WTC11 (cell line): Measurements from ENCODE around the gene ZFR2.

Source experiments
- CDX4 ChIP-seq: fragments of 250-450 bp; sonication (Bioruptor Pico); IDR thresholded peaks from 2 replicates; pipeline ENCODE4 v1.9.0; 2021; ENCODE audit warnings: moderate library complexity, mild to moderate bottlenecking, inconsistent platforms, borderline replicate concordance
- CREM ChIP-seq: sonication (generic); formaldehyde crosslinking; IDR thresholded peaks from 2 replicates; pipeline ENCODE4 v1.8.1; 2022; ENCODE audit warnings: mild to moderate bottlenecking, missing genetic modification reagents, moderate library complexity
- CTCF ChIP-seq: fragments of 200-600 bp; IDR thresholded peaks from 2 replicates; pipeline ENCODE4 v1.8.0; 2022; ENCODE audit warnings: antibody characterized with exemption
- ETV6 ChIP-seq: sonication (generic); formaldehyde crosslinking; IDR thresholded peaks from 2 replicates; pipeline ENCODE4 v1.8.1; 2022; ENCODE audit warnings: mild to moderate bottlenecking, missing genetic modification reagents
- IRF2 ChIP-seq: sonication (generic); formaldehyde crosslinking; IDR thresholded peaks from 2 replicates; pipeline ENCODE4 v1.8.0; 2022; ENCODE audit warnings: low read depth, missing genetic modification reagents, borderline replicate concordance
- KAT7 ChIP-seq: sonication (generic); formaldehyde crosslinking; IDR thresholded peaks from 2 replicates; pipeline ENCODE4 v1.8.1; 2023; ENCODE audit warnings: missing genetic modification reagents, mild to moderate bottlenecking, borderline replicate concordance
- MAX ChIP-seq: sonication (generic); formaldehyde crosslinking; IDR thresholded peaks from 2 replicates; pipeline ENCODE4 v1.8.0; 2022; ENCODE audit warnings: mild to moderate bottlenecking, missing genetic modification reagents
- MLX ChIP-seq: sonication (generic); formaldehyde crosslinking; IDR thresholded peaks from 2 replicates; pipeline ENCODE4 v1.8.1; 2023; ENCODE audit warnings: mild to moderate bottlenecking, missing genetic modification reagents, moderate library complexity
- NR1H2 ChIP-seq: sonication (generic); formaldehyde crosslinking; IDR thresholded peaks from 2 replicates; pipeline ENCODE4 v1.9.0; 2021; ENCODE audit warnings: mild to moderate bottlenecking, moderate library complexity, missing genetic modification reagents
- RORB ChIP-seq: fragments of 250-450 bp; sonication (Bioruptor Pico); IDR thresholded peaks from 2 replicates; pipeline ENCODE4 v1.9.0; 2021; ENCODE audit warnings: mild to moderate bottlenecking
- SP1 ChIP-seq: sonication (generic); formaldehyde crosslinking; conservative IDR thresholded peaks from 2 replicates; pipeline ENCODE4 v1.8.1; 2022; ENCODE audit warnings: missing genetic modification reagents
- TCF7 ChIP-seq: sonication (generic); formaldehyde crosslinking; IDR thresholded peaks from 2 replicates; pipeline ENCODE4 v1.8.0; 2022; ENCODE audit warnings: mild to moderate bottlenecking, low read depth, missing genetic modification reagents, moderate library complexity
- ZNF121 ChIP-seq: sonication (generic); formaldehyde crosslinking; IDR thresholded peaks from 2 replicates; pipeline ENCODE4 v1.8.0; 2023; ENCODE audit warnings: missing genetic modification reagents
- ZNF423 ChIP-seq: fragments of 250-450 bp; sonication (Bioruptor Pico); IDR thresholded peaks from 2 replicates; pipeline ENCODE4 v2.1.2; 2022; ENCODE audit warnings: mild to moderate bottlenecking, moderate library complexity

GRCh38 chr19:3914199-3914598 is 45.4 kb upstream of the ZFR2 start:
- no peak for TF ChIP-seq CTCF
- no peak for TF ChIP-seq TCF7
- TF ChIP-seq ZNF423 = no peak
- TF ChIP-seq SP1 (CRISPR knock-in tag) = no peak
- no peak for TF ChIP-seq MLX (CRISPR knock-in tag)
- TF ChIP-seq ZNF121 = no peak
- TF ChIP-seq CDX4 (CRISPR knock-in tag) = no peak
- TF ChIP-seq IRF2 (CRISPR knock-in tag) = no peak
- TF ChIP-seq MAX (CRISPR knock-in tag) = no peak
- no peak for TF ChIP-seq RORB (CRISPR knock-in tag)
- no peak for TF ChIP-seq ETV6
- no peak for TF ChIP-seq CREM
- TF ChIP-seq NR1H2 = no peak
- TF ChIP-seq KAT7 (CRISPR knock-in tag) = no peak
